PC-3 (cell line): ENCODE measurements around the gene SLC9A3.

Experiments
- CTCF ChIP-seq: fragments of 300-600 bp; sonication (generic); conservative IDR thresholded peaks from 2 replicates; pipeline ENCODE4 v1.5.1; 2017; ENCODE audit warnings: antibody characterized with exemption, low read depth, mild to moderate bottlenecking, low read length
- EZH2 ChIP-seq: fragments of 300-600 bp; sonication (generic); IDR thresholded peaks from one replicate; pipeline ENCODE4 v1.6.1; 2017; ENCODE audit warnings: antibody characterized with exemption, mild to moderate bottlenecking, low read length; ENCODE audit not compliant: unreplicated experiment
- EZH2phosphoT487 ChIP-seq: fragments of 300-600 bp; sonication (generic); IDR thresholded peaks from 2 replicates; pipeline ENCODE4 v1.6.1; 2018; ENCODE audit warnings: mild to moderate bottlenecking, antibody characterized with exemption, low read length, borderline replicate concordance

- TF ChIP-seq CTCF (no peak), EZH2 (no peak), EZH2phosphoT487 (no peak)
Measured at GRCh38 chr5:538271-538771, 14.1 kb upstream of the SLC9A3 start.
